Stomach (tissue), 9 donors: ENCODE data around the gene GLT8D1. TPM values are rescaled to one million over a fixed set of nuclear protein-coding genes. Genes with fewer than 3 reads are reported as not detected.
A peak's percentile ranks its signal among the peaks of the same experiment; 100 is the strongest.

Source experiments
- DNase-seq, 2 donors: peaks; one replicate each; pipeline versions ENCODE4 v3.0.0 to v3.0.0-alpha.2; 2013 to 2019
- H3K27ac ChIP-seq, 5 donors: fragments of 200-600 bp in 4 of 5; sonication (generic) in 4 of 5; one replicate each; pipeline ENCODE4 v1.5.1; 2013 to 2019; ENCODE audit warnings: mild to moderate bottlenecking in 1 of 5, moderate library complexity in 1 of 5
- H3K27me3 ChIP-seq, 3 donors: fragments of 200-600 bp; sonication (generic); one replicate each; pipeline ENCODE4 v1.5.1; 2017 to 2019; ENCODE audit warnings: mixed run types in 1 of 3
- H3K36me3 ChIP-seq, 4 donors: fragments of 200-600 bp; sonication (generic); 1 replicate in 3 of 4; 2 replicates in 1 of 4; pipeline ENCODE4 v1.5.1; 2016 to 2019
- H3K4me1 ChIP-seq, 4 donors: fragments of 200-600 bp; sonication (generic); one replicate each; pipeline ENCODE4 v1.5.1; 2016 to 2019
- H3K4me3 ChIP-seq, 4 donors: fragments of 200-600 bp; sonication (generic) in 3 of 4; one replicate each; pipeline ENCODE4 v1.5.1; 2016 to 2019; ENCODE audit warnings: mild to moderate bottlenecking in 1 of 4
- H3K9me3 ChIP-seq, 4 donors: fragments of 200-600 bp; sonication (generic); one replicate each; pipeline ENCODE4 v1.5.1; 2016 to 2019
- EP300 ChIP-seq: sonication (generic); formaldehyde crosslinking; IDR thresholded peaks from one replicate; pipeline ENCODE4 v1.6.1; 2017; ENCODE audit warnings: antibody characterized with exemption
- POLR2A ChIP-seq, 4 donors: fragments of 450-650 bp; IDR thresholded peaks; one replicate each; pipeline ENCODE4 v1.6.1; 2016; ENCODE audit warnings: antibody characterized with exemption in 4 of 4, control low read depth in 2 of 4, mild to moderate bottlenecking in 1 of 4, moderate library complexity in 1 of 4
- POLR2AphosphoS5 ChIP-seq, 3 donors: sonication (generic); formaldehyde crosslinking; IDR thresholded peaks; one replicate each; pipeline ENCODE4 v1.6.1; 2016; ENCODE audit warnings: antibody characterized with exemption in 3 of 3
- WGBS, 5 donors: extraction: QIAGEN DNeasy Blood & Tissue Kit in 3 of 5; methylation state at CpG; one replicate each; pipeline versions ENCODE4 v1.1.5 to v1.1.7; 2013 to 2018; 5-methylcytosine and 5-hydroxymethylcytosine counted together
- intact Hi-C: fragments of 100-400 bp; cut with DNase I; formaldehyde crosslinking; loops from one replicate; pipeline ENCODE4 v1.15.1; 2023; ENCODE audit warnings: low total_unique reads
- polyA plus RNA-seq, 3 donors: library from polyadenylated mRNA; stranded (reverse); fragments of 200-250 nt; gene quantifications; one replicate each; pipeline ENCODE4 v1.2.3, GENCODE V29; 2013
- total RNA-seq, 5 donors: library from RNA; depleted of rRNA; stranded (reverse); fragments of >200 nt; gene quantifications; one replicate each; pipeline versions ENCODE4 v1.1.0 to v1.2.3, GENCODE V29; 2014 to 2016
- TF ChIP-seq, protein P1 (sequence below), 7 experiments: fragments of 450-650 bp in 4 of 7; fragments of 200-600 bp in 3 of 7; sonication (generic) in 3 of 7; IDR thresholded peaks; one replicate each; pipeline ENCODE4 v1.5.1; 2016 to 2019; ENCODE audit warnings: antibody characterized with exemption in 7 of 7, control low read depth in 2 of 7, mild to moderate bottlenecking in 1 of 7
- donor health status: healthy with polysubstance abuse.
- donor health status: Bipolar disorder and iron deficiency.
- donor health status: healthy.

GLT8D1 gene
- total and polyA plus RNA-seq, 8 donors: 9.4 to 81.9 (median 24.1) TPM

DNA sequence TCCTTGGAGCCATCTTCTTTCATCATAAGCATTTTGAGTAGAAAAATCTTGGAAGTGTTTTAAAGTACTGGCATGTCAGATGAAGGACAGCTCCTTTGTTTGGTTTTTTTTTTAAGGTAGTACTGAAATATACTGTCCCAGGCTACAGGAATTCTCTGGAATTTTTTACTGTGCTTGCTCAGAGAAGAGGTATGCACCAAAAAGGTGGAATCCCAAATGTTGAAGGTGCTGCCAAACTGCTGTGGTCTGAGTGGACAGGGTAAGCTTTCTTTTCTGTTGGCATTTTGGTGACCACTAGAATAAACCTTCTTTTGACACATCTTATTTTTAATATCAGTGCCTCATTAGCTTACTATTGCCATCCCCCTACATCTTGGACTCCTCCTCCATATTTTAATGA lies 12.5 kb downstream of the GLT8D1 start:
- TF ChIP-seq POLR2AphosphoS5 (IDR thresholded peaks at IDR 0.05): no peak
- TF ChIP-seq, protein P1, sequence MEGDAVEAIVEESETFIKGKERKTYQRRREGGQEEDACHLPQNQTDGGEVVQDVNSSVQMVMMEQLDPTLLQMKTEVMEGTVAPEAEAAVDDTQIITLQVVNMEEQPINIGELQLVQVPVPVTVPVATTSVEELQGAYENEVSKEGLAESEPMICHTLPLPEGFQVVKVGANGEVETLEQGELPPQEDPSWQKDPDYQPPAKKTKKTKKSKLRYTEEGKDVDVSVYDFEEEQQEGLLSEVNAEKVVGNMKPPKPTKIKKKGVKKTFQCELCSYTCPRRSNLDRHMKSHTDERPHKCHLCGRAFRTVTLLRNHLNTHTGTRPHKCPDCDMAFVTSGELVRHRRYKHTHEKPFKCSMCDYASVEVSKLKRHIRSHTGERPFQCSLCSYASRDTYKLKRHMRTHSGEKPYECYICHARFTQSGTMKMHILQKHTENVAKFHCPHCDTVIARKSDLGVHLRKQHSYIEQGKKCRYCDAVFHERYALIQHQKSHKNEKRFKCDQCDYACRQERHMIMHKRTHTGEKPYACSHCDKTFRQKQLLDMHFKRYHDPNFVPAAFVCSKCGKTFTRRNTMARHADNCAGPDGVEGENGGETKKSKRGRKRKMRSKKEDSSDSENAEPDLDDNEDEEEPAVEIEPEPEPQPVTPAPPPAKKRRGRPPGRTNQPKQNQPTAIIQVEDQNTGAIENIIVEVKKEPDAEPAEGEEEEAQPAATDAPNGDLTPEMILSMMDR (IDR thresholded peaks at IDR 0.05): no peak
- TF ChIP-seq EP300: no peak
- no peak for TF ChIP-seq POLR2A (IDR thresholded peaks at IDR 0.05)
- Histone ChIP-seq H3K27ac (no peak overlapping the region), H3K36me3 (peaks cover 88 to 100% (median 100%) of the 10 kb centered on the region in 4 donors), H3K4me3 (no peak overlapping the region), H3K9me3 (no peaks in the 10 kb centered on the region), H3K27me3 (no peaks in the 10 kb centered on the region), H3K4me1 (peaks cover 0 to 26% (median 18%) of the 10 kb centered on the region in 4 donors)
- no peak for DNase-seq
- intact Hi-C loops: no loop called here

DNA sequence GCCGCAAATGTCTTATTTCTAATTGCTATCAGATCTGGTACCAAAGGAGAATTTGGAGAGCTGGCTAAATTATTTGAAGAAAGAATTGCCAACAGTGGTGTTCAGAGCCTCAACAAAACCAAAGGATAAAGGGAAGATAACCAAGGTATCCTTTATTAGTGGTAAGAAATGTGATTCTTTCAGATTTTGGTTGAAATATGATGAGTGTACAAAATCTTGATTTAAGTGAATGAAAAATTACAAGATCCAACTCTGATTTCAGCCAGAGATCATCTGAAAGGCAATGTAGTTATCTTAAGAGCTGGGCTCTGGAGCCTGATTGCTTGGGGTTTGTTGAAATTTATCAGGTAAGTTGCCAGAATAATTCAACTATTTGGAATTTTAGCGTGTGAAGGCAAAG lies 15.0 kb downstream of the GLT8D1 start:
- no peaks in the 10 kb centered on the region for H3K27me3 ChIP-seq
- H3K27ac ChIP-seq: peak overlapping the region in 1 of 5 donors; percentile 3
- no peaks in the 10 kb centered on the region for H3K9me3 ChIP-seq
- 85 to 96% (median 91%) methylated on average over 2 of the region's 2 CpGs for whole genome bisulfite sequencing, 5 donors
- peaks cover 72 to 87% (median 86%) of the 10 kb centered on the region in 4 donors for H3K36me3 ChIP-seq
- TF ChIP-seq POLR2AphosphoS5 (IDR thresholded peaks at IDR 0.05) (no peak), POLR2A (IDR thresholded peaks at IDR 0.05) (no peak), EP300 (no peak)
- TF ChIP-seq, protein P1 (IDR thresholded peaks at IDR 0.05): no peak
- intact Hi-C loops: no loop called here
- peaks cover 9 to 38% (median 38%) of the 10 kb centered on the region in 4 donors for H3K4me1 ChIP-seq
- DNase-seq: no peak
- no peak overlapping the region for H3K4me3 ChIP-seq

DNA sequence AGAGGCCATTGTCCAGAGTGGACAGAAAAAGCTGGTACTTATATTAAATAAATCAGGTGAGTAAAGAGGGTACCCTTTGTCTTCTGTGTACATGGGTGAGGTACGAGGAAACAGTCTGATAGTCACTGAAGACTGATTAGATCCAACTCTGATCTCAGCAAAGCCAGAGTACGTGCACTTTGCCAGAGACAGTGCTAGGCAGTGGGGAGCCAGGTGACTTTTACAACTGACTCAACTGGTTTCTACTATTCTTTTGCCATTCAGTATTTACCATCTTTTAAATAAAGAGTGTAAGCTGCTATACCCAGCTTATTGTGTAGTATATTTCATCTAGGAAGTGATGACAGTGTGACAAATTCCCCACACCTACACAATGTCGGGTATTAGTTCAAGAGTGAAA lies 16.4 kb downstream of the GLT8D1 start:
- Histone ChIP-seq H3K27ac (peak overlapping the region in 4 of 5 donors; percentile 92 to 100 (median 94)), H3K4me1 (peaks cover 9 to 47% (median 46%) of the 10 kb centered on the region in 4 donors), H3K9me3 (no peaks in the 10 kb centered on the region), H3K4me3 (peak overlapping the region in 1 of 4 donors; percentile 86), H3K36me3 (peaks cover 60 to 73% (median 72%) of the 10 kb centered on the region in 4 donors), H3K27me3 (no peaks in the 10 kb centered on the region)
- no peak for DNase-seq
- TF ChIP-seq, protein P1 (IDR thresholded peaks at IDR 0.05): no peak
- TF ChIP-seq POLR2AphosphoS5 (IDR thresholded peaks at IDR 0.05) (no peak), EP300 (no peak), POLR2A (IDR thresholded peaks at IDR 0.05) (no peak)
- 48 to 74% (median 60%) methylated on average over 3 of the region's 3 CpGs for WGBS, 5 donors
- intact Hi-C loops: no loop called here

DNA sequence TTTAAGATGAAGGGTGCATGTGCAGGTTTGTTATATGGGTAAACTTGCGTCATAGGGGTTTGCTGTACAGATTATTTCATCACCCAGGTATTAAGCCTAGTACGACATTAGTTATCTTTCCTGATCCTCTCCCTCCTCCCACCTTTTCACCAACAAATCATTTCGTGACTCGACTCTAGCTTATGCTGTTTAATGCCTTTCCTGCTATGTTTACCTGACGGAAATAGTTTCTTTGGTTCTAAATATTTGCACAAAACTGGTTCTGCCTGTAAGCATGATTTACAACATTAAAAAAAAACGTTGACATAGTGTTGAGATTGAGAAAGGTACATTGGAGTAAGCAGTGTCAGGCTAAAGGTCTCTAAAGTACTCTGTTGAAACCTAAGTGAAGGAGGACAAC lies 17.3 kb downstream of the GLT8D1 start:
- H3K27ac ChIP-seq: peak overlapping the region in 4 of 5 donors; percentile 92 to 100 (median 94)
- H3K27me3 ChIP-seq: no peaks in the 10 kb centered on the region
- peaks cover 15 to 56% (median 51%) of the 10 kb centered on the region in 4 donors for H3K4me1 ChIP-seq
- intact Hi-C loops: no loop called here
- TF ChIP-seq POLR2AphosphoS5 (IDR thresholded peaks at IDR 0.05) (peak in 2 of 3 donors; percentile 36 to 56), POLR2A (IDR thresholded peaks at IDR 0.05) (no peak)
- H3K4me3 ChIP-seq: peak overlapping the region in 2 of 4 donors; percentile 85 to 86
- H3K9me3 ChIP-seq: no peaks in the 10 kb centered on the region
- DNase-seq: peak in 1 of 2 donors; percentile 59
- WGBS, 5 donors: 27 to 60% (median 38%) methylated on average over 6 of the region's 6 CpGs
- peaks cover 52 to 64% (median 63%) of the 10 kb centered on the region in 4 donors for H3K36me3 ChIP-seq
